Calu3 (cell line): ENCODE data around the gene BFSP2. TPM values are rescaled to one million over a fixed set of nuclear protein-coding genes. Genes with fewer than 3 reads are reported as not detected.

Experiments
- BruUV-seq: library from RNA; stranded (reverse); fragments of 400-500 nt; replicated peaks from 2 replicates; lab custom pipeline; 2021; lab: Mats Ljungman, UMichigan
- CTCF ChIA-PET: fragments of 300-600 bp; sonication (Branson Sonifier 250); formaldehyde crosslinking; loops from one replicate; lab custom pipeline; 2022; ENCODE audit warnings: antibody characterized with exemption; lab: Charles Lee
- DNase-seq: peaks from one replicate; pipeline ENCODE4 v3.0.0; 2022
- H3K27ac Mint-ChIP-seq: one replicate; pipeline ENCODE4 v1.8.0; 2022; ENCODE audit warnings: mixed read lengths; ENCODE audit not compliant: unreplicated experiment
- H3K27me3 Mint-ChIP-seq: one replicate; pipeline ENCODE4 v1.8.0; 2022; ENCODE audit warnings: mixed read lengths; ENCODE audit not compliant: unreplicated experiment
- H3K36me3 Mint-ChIP-seq: one replicate; pipeline ENCODE4 v1.8.0; 2022; ENCODE audit warnings: mild to moderate bottlenecking, moderate library complexity, mixed read lengths; ENCODE audit not compliant: insufficient read depth, unreplicated experiment
- H3K4me1 Mint-ChIP-seq: one replicate; pipeline ENCODE4 v1.8.0; 2022; ENCODE audit warnings: mild to moderate bottlenecking, low read depth, mixed read lengths; ENCODE audit not compliant: unreplicated experiment
- H3K4me3 Mint-ChIP-seq: one replicate; pipeline ENCODE4 v1.8.0; 2022; ENCODE audit warnings: mild to moderate bottlenecking, low read depth, moderate library complexity, mixed read lengths; ENCODE audit not compliant: unreplicated experiment
- H3K9me3 Mint-ChIP-seq: one replicate; pipeline ENCODE4 v1.8.0; 2022; ENCODE audit warnings: low read depth, mixed read lengths; ENCODE audit not compliant: unreplicated experiment
- intact Hi-C: fragments of 100-400 bp; cut with micrococcal nuclease; formaldehyde crosslinking; loops from one replicate; pipeline ENCODE4 v1.10.0; 2022; ENCODE audit not compliant: unreplicated experiment
- total RNA-seq: library from RNA; stranded (reverse); gene quantifications from 2 replicates; pipeline ENCODE4 v1.2.3, GENCODE V29; 2022
- TF ChIP-seq, protein P1 (sequence below): fragments of 200-600 bp; IDR thresholded peaks from one replicate; pipeline ENCODE4 v1.8.0; 2022; ENCODE audit warnings: antibody characterized with exemption; ENCODE audit not compliant: unreplicated experiment

BFSP2 gene
- total RNA-seq, 1 experiment from 2014 or later, result not detected

DNA sequence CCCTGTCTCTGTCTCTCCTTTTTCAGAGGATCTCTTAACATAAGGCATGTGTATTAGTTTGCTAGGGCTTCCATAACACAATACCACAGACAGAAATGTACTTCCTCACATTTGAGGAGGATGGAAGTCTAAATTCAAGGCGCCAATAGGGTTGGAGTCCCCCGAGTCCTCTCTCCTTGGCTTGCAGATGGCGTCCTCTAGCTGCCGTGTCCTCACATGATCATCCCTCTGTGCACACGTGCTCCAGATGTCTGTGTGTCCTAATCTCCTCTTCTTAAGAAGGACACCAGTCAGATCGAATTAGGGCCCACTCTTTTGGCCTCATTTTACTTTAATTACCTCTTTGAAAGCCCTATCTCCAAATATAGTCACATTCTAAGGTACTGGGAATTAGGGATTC is 23.0 kb upstream of the BFSP2 start:
- Mint-ChIP-seq H3K9me3 (no peaks in the 10 kb centered on the region), H3K27ac (no peak overlapping the region), H3K36me3 (no peaks in the 10 kb centered on the region), H3K4me1 (peaks cover 7% of the 10 kb centered on the region), H3K27me3 (peaks cover 98% of the 10 kb centered on the region), H3K4me3 (no peak overlapping the region)
- BruUV-seq, result no TSS peak
- no peak for DNase-seq
- intact Hi-C loops, result loop anchor here (1.0 kb wide), 1 partner anchor 336 kb away; no protein-coding TSS in a partner anchor
- CTCF ChIA-PET, result interaction anchor here (1.6 kb wide), 1 partner anchor 335 kb away, joined by 15 read pairs; no protein-coding TSS in a partner anchor
- TF ChIP-seq, protein P1, sequence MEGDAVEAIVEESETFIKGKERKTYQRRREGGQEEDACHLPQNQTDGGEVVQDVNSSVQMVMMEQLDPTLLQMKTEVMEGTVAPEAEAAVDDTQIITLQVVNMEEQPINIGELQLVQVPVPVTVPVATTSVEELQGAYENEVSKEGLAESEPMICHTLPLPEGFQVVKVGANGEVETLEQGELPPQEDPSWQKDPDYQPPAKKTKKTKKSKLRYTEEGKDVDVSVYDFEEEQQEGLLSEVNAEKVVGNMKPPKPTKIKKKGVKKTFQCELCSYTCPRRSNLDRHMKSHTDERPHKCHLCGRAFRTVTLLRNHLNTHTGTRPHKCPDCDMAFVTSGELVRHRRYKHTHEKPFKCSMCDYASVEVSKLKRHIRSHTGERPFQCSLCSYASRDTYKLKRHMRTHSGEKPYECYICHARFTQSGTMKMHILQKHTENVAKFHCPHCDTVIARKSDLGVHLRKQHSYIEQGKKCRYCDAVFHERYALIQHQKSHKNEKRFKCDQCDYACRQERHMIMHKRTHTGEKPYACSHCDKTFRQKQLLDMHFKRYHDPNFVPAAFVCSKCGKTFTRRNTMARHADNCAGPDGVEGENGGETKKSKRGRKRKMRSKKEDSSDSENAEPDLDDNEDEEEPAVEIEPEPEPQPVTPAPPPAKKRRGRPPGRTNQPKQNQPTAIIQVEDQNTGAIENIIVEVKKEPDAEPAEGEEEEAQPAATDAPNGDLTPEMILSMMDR, result no peak

DNA sequence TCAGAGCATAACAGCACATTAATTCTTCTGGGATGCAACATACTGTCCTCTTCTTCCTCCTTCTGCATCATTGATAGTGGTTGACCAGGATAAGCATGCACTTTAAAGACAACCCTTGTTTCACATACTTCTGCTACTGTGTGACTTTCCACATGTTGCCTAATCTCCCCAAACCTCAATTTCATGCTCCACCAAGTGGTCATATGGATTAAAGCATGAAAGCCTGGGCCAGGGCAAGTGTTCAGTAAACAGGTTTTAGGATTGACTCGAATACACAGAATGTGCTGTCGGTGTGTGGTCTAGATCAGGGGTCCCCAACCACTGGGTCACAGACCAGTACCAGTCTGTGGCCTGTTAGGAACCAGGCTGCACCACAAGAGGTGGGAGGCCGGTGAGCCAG is 22.5 kb upstream of the BFSP2 start:
- intact Hi-C loops, result loop anchor here (1.0 kb wide), 1 partner anchor 336 kb away; no protein-coding TSS in a partner anchor
- no peaks in the 10 kb centered on the region for H3K36me3 Mint-ChIP-seq
- CTCF ChIA-PET, result interaction anchor here (1.6 kb wide), 1 partner anchor 336 kb away, joined by 15 read pairs; no protein-coding TSS in a partner anchor
- no peak overlapping the region for H3K4me3 Mint-ChIP-seq
- H3K9me3 Mint-ChIP-seq, result no peaks in the 10 kb centered on the region
- no peak overlapping the region for H3K27ac Mint-ChIP-seq
- TF ChIP-seq, protein P1, result peak; percentile 56
- peaks cover 98% of the 10 kb centered on the region for H3K27me3 Mint-ChIP-seq
- no TSS peak for BruUV-seq
- peak; percentile 51 for DNase-seq
- peaks cover 13% of the 10 kb centered on the region for H3K4me1 Mint-ChIP-seq

DNA sequence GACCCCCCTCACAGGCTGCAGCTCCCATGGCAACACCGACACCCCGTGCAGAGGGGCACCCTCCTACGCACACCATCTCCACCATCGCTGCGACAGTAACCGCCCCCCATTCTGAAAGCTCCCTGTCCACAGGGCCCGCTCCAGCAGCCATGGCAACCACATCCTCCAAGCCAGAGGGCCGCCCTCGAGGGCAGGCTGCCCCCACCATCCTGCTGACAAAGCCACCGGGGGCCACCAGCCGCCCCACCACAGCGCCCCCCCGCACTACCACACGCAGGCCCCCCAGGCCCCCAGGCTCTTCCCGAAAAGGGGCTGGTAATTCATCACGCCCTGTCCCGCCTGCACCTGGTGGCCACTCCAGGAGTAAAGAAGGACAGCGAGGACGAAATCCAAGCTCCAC is 19.9 kb upstream of the BFSP2 start:
- Mint-ChIP-seq H3K27ac (no peak overlapping the region), H3K27me3 (peaks cover 84% of the 10 kb centered on the region), H3K9me3 (no peaks in the 10 kb centered on the region), H3K4me1 (peaks cover 34% of the 10 kb centered on the region), H3K36me3 (no peaks in the 10 kb centered on the region), H3K4me3 (no peak overlapping the region)
- TF ChIP-seq, protein P1, result no peak
- CTCF ChIA-PET, result interaction anchor here (1.0 kb wide), 1 partner anchor 339 kb away, joined by 3 read pairs; no protein-coding TSS in a partner anchor
- BruUV-seq, result no TSS peak
- intact Hi-C loops, result loop anchor here (5.0 kb wide), 4 partner anchors 123 to 843 kb away; no protein-coding TSS in a partner anchor
- DNase-seq, result no peak

DNA sequence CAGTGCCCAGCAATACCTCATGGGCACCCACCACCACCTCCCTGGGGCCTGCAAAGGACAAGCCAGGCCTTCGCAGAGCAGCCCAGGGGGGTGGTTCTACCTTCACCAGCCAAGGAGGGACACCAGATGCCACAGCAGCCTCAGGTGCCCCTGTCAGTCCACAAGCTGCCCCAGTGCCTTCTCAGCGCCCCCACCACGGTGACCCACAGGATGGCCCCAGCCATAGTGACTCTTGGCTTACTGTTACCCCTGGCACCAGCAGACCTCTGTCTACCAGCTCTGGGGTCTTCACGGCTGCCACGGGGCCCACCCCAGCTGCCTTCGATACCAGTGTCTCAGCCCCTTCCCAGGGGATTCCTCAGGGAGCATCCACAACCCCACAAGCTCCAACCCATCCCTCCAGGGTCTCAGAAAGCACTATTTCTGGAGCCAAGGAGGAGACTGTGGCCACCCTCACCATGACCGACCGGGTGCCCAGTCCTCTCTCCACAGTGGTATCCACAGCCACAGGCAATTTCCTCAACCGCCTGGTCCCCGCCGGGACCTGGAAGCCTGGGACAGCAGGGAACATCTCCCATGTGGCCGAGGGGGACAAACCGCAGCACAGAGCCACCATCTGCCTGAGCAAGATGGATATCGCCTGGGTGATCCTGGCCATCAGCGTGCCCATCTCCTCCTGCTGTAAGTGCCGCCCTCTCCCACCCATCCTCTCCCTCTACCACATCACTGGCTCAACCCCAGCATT is 19.2 kb upstream of the BFSP2 start:
- Mint-ChIP-seq H3K4me3 (no peak overlapping the region), H3K4me1 (peaks cover 34% of the 10 kb centered on the region), H3K27me3 (peaks cover 84% of the 10 kb centered on the region), H3K36me3 (no peaks in the 10 kb centered on the region), H3K27ac (no peak overlapping the region), H3K9me3 (no peaks in the 10 kb centered on the region)
- CTCF ChIA-PET, result interaction anchor here (4.8 kb wide), 2 partner anchors 339 to 650 kb away, joined by 31 to 53 read pairs; no protein-coding TSS in a partner anchor
- DNase-seq, result no peak
- intact Hi-C loops, result loop anchor here (5.0 kb wide), 4 partner anchors 123 to 843 kb away; no protein-coding TSS in a partner anchor
- TF ChIP-seq, protein P1, result no peak
- no TSS peak for BruUV-seq
